GM13977 (cell line): ENCODE results near the gene HRG.

Experiments
- DNase-seq: peaks from one replicate; pipeline ENCODE4 v3.0.0; 2012; ENCODE audit warnings: low spot score
- in situ Hi-C: fragments of 300-500 bp; cut with MboI; formaldehyde crosslinking; loops from one replicate; pipeline ENCODE4 v1.12.0; 2022; ENCODE audit warnings: low sequenced_read_pairs, low pct_unique_long_range_greater_than_20kb, mixed read lengths, inconsistent platforms; ENCODE audit not compliant: unreplicated experiment
- TF ChIP-seq, protein P1 (sequence below): IDR thresholded peaks from 2 replicates; pipeline ENCODE4 v1.5.1; 2012; ENCODE audit warnings: mild to moderate bottlenecking, control low read depth; ENCODE audit not compliant: insufficient read depth; ENCODE audit errors: extremely low read depth, missing control alignments

The HRG gene

DNA sequence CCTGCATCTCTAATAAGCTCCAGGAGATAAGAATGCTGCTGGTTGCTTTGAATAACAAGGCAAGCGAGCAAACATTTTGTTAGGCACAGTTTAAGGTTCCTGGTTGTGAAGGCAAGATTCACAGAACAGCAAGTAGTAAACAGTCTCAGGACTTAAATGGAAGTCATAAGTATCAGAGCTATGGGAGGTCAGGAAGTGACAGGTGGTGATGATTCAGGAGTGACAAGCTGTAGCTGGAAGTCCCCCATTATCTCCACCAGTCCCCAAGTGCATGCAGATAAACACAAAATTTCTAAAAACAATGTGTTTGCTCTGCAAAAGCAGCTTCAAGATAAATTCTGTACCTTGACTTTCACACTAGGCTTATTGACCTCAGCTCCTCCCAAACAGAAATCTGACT lies 22.3 kb upstream of the HRG start:
- no peak for DNase-seq
- TF ChIP-seq, protein P1, sequence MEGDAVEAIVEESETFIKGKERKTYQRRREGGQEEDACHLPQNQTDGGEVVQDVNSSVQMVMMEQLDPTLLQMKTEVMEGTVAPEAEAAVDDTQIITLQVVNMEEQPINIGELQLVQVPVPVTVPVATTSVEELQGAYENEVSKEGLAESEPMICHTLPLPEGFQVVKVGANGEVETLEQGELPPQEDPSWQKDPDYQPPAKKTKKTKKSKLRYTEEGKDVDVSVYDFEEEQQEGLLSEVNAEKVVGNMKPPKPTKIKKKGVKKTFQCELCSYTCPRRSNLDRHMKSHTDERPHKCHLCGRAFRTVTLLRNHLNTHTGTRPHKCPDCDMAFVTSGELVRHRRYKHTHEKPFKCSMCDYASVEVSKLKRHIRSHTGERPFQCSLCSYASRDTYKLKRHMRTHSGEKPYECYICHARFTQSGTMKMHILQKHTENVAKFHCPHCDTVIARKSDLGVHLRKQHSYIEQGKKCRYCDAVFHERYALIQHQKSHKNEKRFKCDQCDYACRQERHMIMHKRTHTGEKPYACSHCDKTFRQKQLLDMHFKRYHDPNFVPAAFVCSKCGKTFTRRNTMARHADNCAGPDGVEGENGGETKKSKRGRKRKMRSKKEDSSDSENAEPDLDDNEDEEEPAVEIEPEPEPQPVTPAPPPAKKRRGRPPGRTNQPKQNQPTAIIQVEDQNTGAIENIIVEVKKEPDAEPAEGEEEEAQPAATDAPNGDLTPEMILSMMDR = no peak
- in situ Hi-C loops = no loop called here

DNA sequence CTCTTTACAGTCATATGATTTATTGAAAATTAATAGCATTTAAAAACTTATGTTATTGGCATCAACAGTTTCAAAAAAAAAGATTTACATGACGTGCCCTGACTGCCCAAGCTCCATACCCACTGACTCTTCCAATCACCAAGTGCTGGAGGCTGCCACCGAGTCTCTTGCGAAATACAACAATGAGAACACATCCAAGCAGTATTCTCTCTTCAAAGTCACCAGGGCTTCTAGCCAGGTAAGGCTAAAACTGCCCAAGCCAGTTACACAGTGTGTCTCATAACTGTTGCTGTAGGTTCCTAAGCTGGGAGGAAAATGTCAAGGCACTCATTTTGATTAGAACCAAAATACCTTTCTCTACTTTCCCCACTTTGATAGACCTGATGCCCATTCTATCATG lies 21.1 kb upstream of the HRG start:
- in situ Hi-C loops = no loop called here

DNA sequence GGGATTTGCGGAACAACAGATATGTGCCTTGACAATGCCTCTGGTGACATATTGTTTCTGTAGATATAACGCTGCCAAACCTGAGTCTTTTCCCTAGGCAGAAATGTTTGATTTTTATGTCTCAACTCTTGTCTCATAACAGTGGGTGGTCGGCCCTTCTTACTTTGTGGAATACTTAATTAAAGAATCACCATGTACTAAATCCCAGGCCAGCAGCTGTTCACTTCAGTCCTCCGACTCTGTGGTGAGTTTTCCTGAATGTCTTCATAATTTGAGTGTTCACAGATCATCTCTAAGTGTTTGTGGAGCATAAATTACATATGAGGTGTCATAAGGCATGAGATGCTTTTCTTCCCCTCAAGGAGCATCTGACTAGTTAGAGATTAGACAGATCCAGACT lies 19.7 kb upstream of the HRG start:
- in situ Hi-C loops = no loop called here
- DNase-seq = no peak
- TF ChIP-seq, protein P1 = no peak

More for the DNA sequence above, 21.1 kb upstream of the HRG start:
- no peak for DNase-seq
- TF ChIP-seq, protein P1 = no peak

DNA sequence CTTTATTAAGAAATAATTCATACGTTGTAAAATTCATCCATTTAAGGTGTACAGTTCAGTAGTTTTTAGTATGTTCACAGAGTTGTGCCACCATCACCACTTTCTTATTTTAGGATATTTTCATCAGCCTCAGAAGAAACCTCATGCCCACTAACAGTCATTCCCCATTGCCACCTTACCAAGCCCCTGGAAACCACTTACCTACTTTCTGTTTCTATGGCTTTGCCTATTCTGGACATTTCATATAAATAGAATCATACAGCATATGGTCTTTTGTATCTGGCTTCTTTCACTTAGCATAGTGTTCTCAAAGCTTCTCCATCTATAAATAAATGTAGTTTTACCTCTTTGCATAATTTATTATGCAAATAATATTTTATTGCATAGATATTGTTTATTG lies 19.0 kb upstream of the HRG start:
- TF ChIP-seq, protein P1 = no peak
- DNase-seq = no peak
- in situ Hi-C loops = no loop called here

DNA sequence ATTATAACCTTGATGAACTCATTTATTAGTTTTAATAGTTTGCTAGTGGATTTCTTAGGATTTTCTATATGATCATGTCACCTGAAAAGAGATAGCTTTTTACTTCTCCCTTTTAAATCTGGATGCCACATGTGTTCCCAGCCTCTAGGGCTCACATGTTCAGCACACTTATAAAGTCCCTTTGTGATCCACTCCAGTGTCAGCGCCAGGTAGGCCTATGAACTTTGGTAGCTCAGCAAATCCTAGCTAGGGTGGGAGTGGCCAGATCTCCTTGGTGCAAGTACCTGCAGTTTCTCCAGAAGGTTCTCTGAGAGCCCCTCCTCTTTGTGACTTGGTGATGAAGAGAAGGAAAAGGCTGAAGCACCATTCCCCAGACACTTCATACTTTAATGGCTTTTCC lies 17.0 kb upstream of the HRG start:
- no peak for DNase-seq
- TF ChIP-seq, protein P1 = no peak
- in situ Hi-C loops = no loop called here

DNA sequence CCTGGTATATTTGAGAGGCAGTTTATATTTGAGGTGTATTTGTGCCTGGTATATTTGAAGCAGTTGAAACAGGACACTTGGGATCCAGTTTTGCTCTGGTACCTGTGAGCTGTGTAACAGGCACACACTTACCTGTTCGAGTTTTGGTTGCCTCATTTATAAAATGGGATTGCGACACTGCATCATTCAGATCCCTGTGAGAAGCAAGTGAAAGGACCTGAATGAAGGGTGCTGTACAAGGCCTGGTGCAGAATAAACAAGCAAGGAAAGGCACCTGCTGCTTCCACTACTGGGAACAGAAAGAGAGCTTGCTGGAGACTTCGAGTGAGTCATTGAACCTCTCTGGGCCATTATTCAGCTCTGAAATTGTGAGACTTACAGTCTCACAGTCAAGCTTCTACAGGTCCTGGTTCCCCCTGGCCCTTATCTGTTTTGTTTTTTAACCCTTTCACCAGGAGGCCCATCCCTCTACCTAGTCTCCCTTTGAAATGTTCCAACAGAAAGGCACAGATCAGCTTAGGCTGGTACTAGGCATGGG lies 14.1 kb upstream of the HRG start:
- no peak for DNase-seq
- in situ Hi-C loops = no loop called here
- TF ChIP-seq, protein P1 = no peak
